HG02885 (cell line): Measurements from ENCODE around the gene WFDC1.

Experiments used
- ATAC-seq: cut with Tn5 transposase; IDR thresholded peaks from one replicate; pipeline ENCODE4 v1.9.1; 2021; ENCODE audit warnings: mild to moderate bottlenecking; ENCODE audit not compliant: unreplicated experiment, poor library complexity

Gene WFDC1, protein sequence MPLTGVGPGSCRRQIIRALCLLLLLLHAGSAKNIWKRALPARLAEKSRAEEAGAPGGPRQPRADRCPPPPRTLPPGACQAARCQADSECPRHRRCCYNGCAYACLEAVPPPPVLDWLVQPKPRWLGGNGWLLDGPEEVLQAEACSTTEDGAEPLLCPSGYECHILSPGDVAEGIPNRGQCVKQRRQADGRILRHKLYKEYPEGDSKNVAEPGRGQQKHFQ

DNA sequence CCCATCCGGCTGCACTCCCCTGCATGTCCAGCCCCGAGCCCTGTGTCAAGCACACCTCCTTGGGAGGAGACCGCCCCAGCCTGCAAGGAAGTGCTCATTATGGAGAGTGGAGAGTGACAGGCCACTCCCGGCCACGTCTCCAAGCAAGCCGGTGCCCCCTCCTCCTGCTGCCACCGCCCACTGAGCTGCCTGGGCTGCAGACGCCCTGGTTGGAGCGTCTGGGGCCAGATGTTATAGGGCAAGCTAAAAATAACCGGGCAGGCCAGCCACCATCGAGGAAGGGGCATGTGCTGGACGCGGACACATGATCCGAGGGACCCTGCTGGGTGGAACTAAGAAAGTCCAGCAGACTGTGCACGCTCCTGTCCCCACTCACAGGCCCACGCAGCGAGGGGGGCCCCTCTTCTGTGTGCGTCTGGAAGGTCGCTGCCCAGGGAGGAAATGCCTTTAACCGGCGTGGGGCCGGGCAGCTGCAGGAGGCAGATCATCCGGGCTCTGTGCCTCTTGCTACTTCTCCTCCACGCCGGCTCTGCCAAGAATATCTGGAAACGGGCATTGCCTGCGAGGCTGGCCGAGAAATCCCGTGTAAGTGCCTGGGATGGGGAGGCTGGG, at the start of gene WFDC1:
Gene WFDC1, plus strand, starts transcription at position 348 of the 612 bp plus-strand sequence. Its CDS starts 94 bp downstream, at position 442.
- no peak for ATAC-seq

DNA sequence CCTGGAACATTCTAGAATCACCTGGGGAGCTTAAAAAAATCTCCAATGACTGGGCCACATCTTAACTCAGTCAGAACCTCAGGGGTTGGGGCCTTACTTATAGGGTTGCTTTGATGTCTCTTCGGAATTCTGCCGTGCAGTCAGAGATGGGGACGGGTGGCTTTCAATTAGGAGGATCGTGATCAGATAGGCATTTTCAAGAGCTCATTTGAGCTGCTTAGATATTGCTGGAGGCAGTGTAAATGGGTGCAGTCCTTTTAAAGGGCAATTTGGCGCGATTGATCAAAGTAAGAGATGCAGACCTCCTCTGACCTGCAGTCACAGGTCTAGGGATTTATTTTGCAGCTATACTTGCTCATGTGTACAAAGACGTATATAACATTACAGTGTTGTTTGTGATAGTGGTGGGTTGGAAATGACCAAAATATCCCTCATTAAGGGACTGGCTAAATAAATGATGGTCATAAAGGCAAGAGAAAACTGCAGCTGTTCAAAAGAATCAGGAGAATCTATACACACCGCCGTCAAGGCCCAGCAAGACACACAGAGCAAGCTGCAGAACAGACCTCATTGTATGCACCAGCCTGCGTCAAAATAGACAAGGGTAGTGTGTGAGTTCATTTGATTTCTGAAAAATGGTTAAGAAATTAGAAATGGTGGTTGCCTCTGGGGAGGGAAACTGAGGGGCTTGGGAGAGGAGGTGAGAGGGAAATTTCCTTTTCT, 48.6 kb upstream of the WFDC1 start:
- no peak for ATAC-seq

DNA sequence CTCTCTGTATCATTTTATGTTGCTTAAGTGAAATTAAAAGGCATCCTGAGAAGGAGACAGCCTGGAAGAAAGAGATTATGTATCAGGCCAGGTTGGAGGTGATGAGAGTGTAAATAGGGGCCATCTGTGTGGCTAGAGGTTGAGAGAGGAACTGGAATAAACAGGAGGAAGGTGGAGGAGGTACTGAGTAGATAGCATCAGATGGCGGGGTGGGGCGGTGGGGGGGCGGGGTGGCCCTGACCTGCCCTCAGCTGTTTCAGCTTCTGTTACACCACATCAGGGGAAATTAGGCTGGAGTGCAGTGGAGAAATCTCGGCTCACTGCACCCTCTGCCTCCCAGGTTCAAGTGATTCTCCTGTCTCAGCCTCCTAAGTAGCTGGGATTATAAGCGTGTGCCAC, 48.0 kb upstream of the WFDC1 start:
- no peak for ATAC-seq

DNA sequence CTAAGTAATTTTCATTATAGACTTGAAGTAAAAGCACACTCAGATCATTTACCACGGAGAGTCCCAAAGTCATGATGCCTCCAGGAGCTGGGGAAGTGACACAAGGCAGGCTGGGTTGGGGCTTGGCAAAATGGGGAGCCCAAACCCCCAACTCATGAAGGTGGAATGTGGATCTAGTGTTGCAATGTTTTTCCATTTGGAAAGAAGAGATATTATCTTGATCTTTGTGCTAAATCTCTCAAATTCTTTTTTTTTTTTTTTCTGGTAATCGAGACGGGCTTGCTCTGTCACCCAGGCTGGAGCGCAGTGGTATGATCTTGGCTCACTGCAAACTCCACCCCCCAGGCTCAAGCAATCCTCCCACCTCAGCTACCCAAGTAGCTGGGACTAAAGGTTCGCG, 47.3 kb upstream of the WFDC1 start:
- no peak for ATAC-seq

DNA sequence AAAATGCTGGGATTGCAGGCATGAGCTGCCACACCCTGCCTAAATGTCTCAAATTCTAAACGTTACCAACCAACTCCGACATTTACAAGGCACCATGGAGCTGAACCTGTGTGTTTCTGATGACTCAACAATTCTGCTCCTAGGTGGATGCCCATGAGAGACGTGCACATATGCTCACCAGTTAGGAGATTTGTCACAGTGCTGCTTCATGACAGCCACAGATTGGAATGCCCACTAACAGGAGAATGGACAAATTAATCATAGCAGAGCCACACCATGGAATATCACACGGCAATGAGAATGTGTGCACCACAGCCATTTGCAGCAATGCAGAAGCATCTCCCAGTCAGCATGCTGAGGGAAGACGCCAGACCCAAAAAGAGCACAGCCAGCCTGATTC, 46.8 kb upstream of the WFDC1 start:
- ATAC-seq = no peak

DNA sequence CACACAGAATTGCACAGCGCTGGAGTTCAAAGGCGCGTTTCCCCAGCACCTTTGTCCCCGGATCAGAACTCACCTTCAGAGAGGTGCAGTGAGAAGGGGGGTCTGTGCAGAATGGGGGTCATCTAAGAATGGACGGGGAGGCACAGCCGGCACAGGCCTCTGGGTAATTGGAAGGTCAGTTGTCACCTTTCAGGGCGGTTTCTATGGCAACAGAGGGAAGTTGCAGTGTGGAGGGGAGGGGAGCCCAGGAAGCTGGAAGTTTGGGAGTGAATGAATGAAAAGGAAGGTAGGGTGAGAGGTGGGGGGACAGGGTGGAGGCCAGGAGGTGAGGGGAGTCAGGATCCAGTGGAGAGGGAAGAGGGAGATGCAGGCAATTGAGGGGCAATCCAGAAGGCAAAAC, 42.5 kb upstream of the WFDC1 start:
- ATAC-seq = no peak

DNA sequence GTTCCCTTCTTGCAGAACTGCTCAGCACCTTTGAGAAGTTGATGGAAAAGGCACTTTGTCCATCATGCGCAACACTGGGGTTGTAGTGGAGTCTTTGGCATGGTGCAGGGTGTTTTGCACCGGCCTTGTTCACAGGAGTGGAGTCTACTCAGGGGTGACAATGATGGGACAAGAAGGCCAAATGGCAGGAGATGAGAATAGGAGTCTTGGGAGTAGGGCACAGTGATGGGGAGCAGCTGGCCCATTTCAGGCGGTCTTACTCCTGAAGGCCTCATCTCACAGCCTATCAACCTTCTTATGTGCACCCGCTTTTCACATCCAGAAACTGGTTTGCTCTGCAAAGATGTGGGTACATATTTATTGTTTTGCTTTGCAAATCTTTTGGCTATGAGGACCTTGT, 41.5 kb upstream of the WFDC1 start:
- no peak for ATAC-seq

DNA sequence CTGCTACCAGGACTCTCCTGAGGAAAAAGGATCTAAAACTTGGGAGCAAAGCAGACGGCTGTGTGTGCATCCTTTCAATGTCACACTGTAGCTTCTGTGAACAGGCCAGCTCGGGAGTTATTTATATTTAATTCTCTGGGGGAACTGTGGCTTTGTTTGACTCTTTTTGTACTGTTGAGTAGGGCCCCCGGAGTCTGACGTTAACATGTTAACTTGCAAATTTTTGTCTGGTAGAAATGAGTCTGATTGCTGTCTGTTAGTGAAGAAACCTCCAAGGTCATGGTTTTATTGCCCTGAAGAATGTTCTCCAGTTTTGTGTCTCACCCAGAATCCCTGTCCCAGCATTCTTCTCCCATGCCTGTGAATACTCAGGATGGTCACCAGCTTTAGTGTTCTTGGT, 40.6 kb upstream of the WFDC1 start:
- ATAC-seq = no peak

DNA sequence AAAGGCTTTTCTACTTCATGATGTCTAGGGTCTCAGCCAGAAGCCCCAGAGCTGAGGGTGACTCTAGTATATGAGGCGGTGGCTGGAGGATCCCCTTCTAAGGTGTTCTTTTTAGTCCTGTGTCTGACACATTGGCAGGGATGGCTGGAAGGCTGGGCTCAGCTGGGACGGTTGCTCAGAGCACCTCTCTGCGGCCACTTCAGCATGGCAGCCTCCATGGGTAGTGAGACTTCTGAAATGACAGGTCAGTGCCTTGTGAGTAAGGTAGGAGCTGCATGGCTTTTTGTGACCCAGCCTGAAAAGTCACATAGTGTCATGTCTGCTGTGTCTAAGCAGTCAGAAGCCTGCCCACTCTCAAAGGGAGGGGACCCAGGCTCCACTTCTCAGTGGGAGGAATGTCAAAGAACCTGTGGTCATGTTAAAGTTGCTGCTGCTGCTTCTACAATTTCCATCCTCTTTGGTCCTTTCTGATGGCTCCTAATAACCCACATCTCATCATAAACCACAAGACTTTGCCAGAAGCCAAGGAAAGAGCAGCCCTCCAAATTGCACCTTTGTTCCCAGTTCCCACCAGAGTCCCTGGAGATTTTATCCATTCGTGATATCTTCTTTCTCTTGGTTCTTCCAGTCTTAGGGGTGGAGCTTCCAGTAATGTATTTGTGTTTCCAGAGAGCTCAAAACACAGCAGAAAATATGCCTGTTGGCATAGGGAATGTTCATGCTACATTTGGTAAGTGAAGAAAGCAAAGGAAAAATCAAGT, 39.4 kb upstream of the WFDC1 start:
- no peak for ATAC-seq

DNA sequence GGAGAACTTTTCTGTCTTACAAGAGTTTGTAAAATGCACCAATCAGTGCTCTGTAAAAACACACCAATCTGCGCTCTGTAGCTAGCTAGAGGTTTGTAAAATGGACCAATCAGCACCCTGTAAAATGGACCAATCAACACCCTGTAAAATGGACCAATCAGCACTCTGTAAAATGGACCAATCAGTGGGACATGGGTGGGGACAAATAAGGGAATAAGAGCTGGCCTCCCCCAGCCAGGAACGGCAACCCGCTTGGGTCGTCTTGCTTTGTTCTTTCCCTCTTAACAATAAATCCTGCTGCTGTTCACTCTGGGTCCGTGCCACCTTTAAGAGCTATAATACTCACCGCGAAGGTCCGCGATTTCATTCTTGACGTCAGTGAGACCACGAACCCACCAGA, 36.4 kb upstream of the WFDC1 start:
- ATAC-seq = no peak

DNA sequence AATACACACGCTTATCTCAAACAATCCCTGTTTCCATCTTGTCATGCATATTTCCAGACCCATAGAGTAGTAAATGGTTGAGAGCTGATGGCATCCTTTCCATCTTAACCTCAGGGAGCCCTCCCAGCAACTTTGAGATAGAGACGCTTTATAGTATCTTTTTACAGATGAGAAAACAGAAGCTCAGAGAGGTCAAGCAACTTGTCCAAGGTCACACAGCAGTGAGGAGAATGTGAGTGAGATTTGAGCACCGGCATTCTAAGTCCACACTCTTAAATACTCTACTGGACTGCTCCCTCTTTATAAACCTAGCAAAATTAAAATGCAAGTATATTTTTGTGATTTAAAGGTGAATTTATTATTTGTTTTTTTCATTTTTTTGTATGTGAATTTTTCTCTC, 35.0 kb upstream of the WFDC1 start:
- no peak for ATAC-seq

DNA sequence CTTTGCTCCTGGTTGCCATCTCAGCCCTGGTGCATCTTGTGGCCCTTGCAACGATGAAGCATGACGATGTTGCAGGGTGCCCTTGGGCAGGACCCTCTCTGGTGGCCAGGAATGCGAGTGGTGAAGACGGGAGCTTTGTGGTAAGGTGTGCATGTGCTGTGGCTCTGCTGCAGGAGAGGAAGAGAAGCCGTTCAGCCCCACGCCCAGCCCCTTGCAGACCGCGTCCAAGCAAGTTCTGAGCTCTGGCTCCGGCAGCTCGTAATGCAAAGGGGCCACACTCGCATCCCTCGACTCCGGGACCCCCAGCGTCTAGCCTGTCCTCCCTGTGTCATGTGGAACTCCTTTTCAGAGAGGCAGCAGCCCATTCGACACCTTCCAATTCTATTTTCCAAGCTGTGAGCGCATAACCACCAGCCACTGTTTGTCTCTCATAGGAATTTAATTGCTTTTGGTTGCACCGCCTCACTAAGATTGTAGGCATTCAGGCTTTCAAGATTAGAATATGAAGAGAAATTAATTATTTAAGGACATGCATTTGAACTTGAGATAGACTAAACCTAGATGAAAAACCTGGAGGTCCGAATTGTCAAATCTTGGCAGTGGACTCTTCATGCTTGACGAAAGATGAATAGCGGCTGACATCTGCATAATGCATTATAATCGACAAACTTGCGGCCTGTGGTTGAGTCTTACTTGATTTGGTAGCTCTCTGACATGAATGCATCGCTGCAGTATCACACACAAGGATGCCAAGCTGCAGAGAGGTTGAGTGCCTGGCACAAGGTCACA, 33.7 kb upstream of the WFDC1 start:
- ATAC-seq = no peak

DNA sequence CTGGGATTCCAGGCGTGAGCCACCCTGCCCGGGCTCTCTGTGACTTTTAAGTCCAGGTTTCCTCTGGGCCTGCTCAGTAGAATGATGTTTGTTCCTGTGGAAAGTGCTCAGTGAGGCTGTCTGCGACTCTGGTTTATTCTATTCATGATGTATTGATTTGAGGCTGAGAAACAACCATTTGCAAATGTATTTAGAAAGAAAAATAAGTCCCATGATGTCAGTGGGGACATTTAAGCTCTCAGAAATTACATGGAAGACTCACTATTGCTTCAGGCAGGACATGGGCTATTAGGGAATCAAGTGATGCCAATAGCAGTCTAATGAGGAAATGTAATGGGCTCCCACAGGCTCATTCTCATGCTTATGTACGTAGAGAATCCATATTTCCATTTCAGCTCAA, 32.6 kb upstream of the WFDC1 start:
- ATAC-seq = no peak

DNA sequence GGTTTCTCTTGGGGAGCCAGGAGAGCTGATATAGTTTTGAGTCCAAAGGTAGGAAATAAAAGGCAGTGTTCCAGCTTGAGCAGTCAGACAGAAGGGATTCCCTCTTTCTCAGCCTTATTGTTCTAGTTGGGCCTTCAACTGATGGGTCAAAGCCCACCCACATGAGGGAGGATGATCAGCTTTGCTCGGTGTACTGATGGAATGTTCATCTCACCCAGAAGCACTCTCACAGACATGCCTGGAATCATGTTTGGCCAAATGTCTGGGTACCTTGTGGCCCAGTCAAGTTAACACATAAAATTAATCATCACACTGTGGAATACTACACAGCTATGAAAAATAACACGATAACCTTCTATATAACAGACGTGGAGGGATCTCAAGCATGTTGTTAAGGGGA, 31.7 kb upstream of the WFDC1 start:
- no peak for ATAC-seq

DNA sequence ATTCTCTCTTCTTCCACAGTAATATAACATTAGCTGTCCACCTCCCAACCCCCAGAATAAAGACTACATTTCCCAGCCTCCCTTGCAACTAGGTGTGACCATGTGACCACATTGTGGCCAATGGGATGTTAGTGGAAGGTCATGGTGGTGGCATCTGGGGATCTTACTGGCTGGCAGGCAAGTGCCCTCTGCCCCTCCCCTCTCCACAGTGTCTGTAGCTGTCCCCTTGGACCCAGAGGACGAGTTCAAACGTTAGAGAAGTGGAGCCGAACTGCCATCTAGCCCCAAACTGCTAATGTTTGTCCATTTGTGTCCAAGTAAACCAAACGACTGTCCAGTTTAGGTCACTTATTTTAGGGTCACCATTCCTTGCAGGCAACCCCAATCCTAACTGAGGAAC, 28.2 kb upstream of the WFDC1 start:
- no peak for ATAC-seq

DNA sequence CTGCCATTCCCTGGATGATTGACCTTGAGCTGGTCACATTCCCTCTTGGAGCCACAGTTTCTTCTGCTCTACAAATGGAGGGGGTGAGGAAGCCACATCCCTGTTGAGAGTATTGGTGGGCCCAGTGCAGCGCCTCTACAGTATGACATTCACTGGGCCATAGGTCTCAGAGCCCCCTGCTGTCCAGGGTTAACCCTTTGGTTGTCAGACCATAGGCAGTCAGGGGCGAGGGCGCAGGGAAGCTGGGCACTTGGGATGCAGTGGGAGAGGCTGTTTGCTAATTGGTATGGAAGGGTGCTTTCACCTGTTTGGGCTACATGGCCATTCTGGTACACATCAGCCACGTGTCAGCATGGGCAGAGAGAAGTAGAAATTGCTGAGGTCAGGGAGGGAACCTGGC, 27.3 kb upstream of the WFDC1 start:
- no peak for ATAC-seq

DNA sequence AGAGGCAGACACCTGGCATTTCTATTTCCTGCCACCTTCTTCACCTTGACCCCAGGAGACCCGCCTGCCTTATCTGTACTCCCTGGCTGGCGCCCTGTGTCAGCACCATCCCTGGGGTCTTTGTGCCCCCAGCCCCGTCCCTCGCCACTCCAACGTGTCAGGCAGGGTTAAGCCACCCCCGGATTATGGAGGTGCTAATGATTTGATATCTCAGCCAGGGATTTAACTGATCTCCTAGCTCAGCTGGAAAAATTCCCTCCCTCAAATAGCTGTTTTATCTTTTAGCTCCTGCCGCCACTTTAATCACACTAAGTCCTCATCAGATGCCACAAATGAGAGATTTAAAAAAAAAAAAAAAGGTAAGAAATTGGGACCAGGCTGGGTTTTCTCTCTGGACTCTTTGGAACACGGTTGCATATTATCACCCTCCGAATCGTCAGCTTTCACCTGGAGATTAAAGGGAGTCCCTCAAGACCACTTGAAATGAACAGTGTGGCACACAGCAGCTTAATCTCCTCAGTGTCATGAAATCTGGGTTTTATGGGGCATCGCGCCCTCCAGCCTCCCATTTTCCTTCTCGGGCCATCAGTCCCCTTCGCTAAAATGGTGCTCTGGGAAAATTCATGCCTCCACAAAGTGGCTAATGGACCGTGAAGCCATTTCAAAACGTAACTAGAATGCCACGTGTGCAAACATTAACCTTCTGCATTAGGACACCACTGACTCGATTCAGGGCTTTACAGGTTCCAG, 26.2 kb upstream of the WFDC1 start:
- no peak for ATAC-seq

DNA sequence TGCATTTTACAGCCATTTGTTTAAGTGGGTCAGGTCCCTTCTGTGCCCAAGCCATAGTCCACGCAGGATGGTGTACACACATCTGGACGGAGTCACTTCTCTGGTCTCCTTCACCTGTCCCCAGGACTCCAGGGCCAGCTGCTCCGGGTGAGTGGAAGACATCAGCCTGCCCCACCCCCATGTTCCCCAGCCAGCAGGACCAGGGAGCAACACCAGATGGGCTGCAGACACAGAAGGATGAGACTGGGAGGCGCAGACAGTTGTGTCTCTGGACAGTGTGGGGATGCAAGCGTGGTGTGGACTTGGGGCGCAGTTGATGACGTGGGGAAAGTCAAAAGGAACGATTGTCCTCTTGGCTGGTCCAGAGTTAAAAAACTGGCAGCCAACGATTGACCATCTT, 24.6 kb upstream of the WFDC1 start:
- ATAC-seq = no peak

DNA sequence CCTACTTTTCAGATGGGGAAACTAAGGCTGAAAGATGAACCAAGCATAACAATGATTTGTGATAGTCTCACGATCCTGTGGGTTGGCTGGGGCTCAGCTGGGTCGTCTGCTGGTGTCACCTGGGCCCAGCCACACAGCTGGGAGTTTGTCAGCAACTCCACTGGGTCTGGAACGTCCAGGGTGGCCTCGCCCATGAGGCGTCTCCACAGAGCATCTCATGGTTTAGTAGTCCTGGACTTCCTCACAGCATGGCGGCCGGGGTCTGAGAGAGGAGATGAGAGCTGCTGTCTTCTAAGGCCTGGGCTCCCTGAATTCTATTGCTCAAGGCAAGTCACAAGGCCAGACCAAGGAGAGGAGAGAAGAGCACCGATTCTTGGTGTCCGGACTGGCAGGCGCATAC, 24.1 kb upstream of the WFDC1 start:
- no peak for ATAC-seq

DNA sequence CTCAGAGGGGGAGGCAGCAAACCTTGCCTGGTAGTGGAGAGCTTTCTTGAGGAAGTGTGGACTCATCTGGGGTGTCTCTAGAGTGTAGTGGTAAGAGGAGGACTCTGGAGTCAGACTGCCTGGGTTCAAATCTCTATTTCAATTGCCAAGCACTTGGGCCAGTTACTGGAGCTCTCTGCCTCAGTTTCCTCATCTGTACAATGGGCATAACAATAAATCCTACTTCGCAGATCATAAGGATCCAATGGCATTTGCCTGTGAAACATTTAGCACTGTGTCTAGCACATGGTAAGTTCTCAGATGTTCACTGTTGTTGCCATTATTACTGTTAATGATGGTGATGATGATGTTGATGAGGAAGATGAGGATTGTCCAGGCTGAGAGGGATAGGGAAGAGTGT, 23.6 kb upstream of the WFDC1 start:
- no peak for ATAC-seq
